Neuronal stem cell (in vitro differentiated cells): ENCODE measurements around the gene SGTA.
A peak's percentile ranks its signal among the peaks of the same experiment; 100 is the strongest.

Experiments used
- DNase-seq: peaks from one replicate; pipeline ENCODE4 v3.0.0-alpha.2; 2013; ENCODE audit warnings: low spot score
- H2AFZ ChIP-seq: one replicate; pipeline ENCODE4 v1.6.1; 2013; ENCODE audit warnings: mild to moderate bottlenecking, low read length, inconsistent platforms
- H2AK5ac ChIP-seq: 2 replicates; pipeline ENCODE4 v1.6.1; 2013; ENCODE audit warnings: low read depth, mild to moderate bottlenecking, inconsistent platforms, low read length, moderate library complexity, mixed read lengths
- H2BK120ac ChIP-seq: 2 replicates; pipeline ENCODE4 v1.6.1; 2013; ENCODE audit warnings: low read depth, mild to moderate bottlenecking, inconsistent platforms, low read length, moderate library complexity, mixed read lengths
- H2BK12ac ChIP-seq: one replicate; pipeline ENCODE4 v1.6.1; 2013; ENCODE audit warnings: low read length, inconsistent platforms
- H2BK15ac ChIP-seq: 2 replicates; pipeline ENCODE4 v1.6.1; 2013; ENCODE audit warnings: mild to moderate bottlenecking, low read length, inconsistent platforms, mixed read lengths
- H2BK5ac ChIP-seq: one replicate; pipeline ENCODE4 v1.6.1; 2013; ENCODE audit warnings: inconsistent platforms, mild to moderate bottlenecking, low read length, moderate library complexity
- H3K14ac ChIP-seq: one replicate; pipeline ENCODE4 v1.6.1; 2013; ENCODE audit warnings: low read length, inconsistent platforms
- H3K18ac ChIP-seq: 2 replicates; pipeline ENCODE4 v1.6.1; 2013; ENCODE audit warnings: low read length, inconsistent platforms
- H3K23ac ChIP-seq: 2 replicates; pipeline ENCODE4 v1.6.1; 2013; ENCODE audit warnings: low read depth, mild to moderate bottlenecking, mixed read lengths, low read length, inconsistent platforms; ENCODE audit not compliant: poor library complexity
- H3K27ac ChIP-seq: replicated peaks from 3 replicates; pipeline ENCODE4 v1.5.1; 2013; ENCODE audit warnings: low read length, inconsistent platforms
- H3K27me3 ChIP-seq, 3 experiments: 2 replicates each; pipeline ENCODE4 v1.6.1; 2013; ENCODE audit warnings: low read length in 3 of 3, mild to moderate bottlenecking in 2 of 3, inconsistent platforms in 1 of 3, low read depth in 1 of 3, mixed read lengths in 1 of 3, moderate library complexity in 1 of 3; ENCODE audit not compliant: control insufficient read depth in 3 of 3, insufficient read depth in 3 of 3
- H3K36me3 ChIP-seq, 2 donors: replicated peaks in 1 of 2; 2 replicates each; pipeline ENCODE4 v1.6.1; 2013; ENCODE audit warnings: low read length in 2 of 2; ENCODE audit not compliant: control insufficient read depth in 2 of 2, insufficient read depth in 2 of 2
- H3K4ac ChIP-seq: 2 replicates; pipeline ENCODE4 v1.6.1; 2013; ENCODE audit warnings: inconsistent platforms, mild to moderate bottlenecking, low read length, moderate library complexity
- H3K4me1 ChIP-seq, 2 donors: 1 replicate in 1 of 2; 2 replicates in 1 of 2; pipeline ENCODE4 v1.6.1; 2013; ENCODE audit warnings: low read length in 2 of 2, low read depth in 1 of 2; ENCODE audit not compliant: control insufficient read depth in 2 of 2, insufficient read depth in 1 of 2
- H3K4me2 ChIP-seq: one replicate; pipeline ENCODE4 v1.6.1; 2013; ENCODE audit warnings: mild to moderate bottlenecking, low read length, inconsistent platforms; ENCODE audit not compliant: insufficient read depth, poor library complexity, severe bottlenecking
- H3K4me3 ChIP-seq, 2 donors: 2 replicates each; pipeline ENCODE4 v1.5.1; 2013; ENCODE audit warnings: low read length in 2 of 2, mild to moderate bottlenecking in 2 of 2, inconsistent platforms in 1 of 2, moderate library complexity in 1 of 2
- H3K79me1 ChIP-seq: one replicate; pipeline ENCODE4 v1.6.1; 2013; ENCODE audit warnings: low read depth, mild to moderate bottlenecking, inconsistent platforms, low read length, moderate library complexity
- H3K9ac ChIP-seq: one replicate; pipeline ENCODE4 v1.6.1; 2013; ENCODE audit warnings: mild to moderate bottlenecking, low read depth, low read length, inconsistent platforms; ENCODE audit not compliant: poor library complexity
- H3K9me3 ChIP-seq, 2 donors: replicated peaks in 1 of 2; 2 replicates each; pipeline versions ENCODE3 to v1.6.1; 2013; ENCODE audit warnings: low read length in 2 of 2, mild to moderate bottlenecking in 2 of 2, inconsistent platforms in 1 of 2, low read depth in 1 of 2, mixed read lengths in 1 of 2, moderate library complexity in 1 of 2; ENCODE audit not compliant: control insufficient read depth in 2 of 2, insufficient read depth in 1 of 2
- H4K8ac ChIP-seq: one replicate; pipeline ENCODE4 v1.6.1; 2013; ENCODE audit warnings: low read depth, mild to moderate bottlenecking, inconsistent platforms, low read length, moderate library complexity
- H4K91ac ChIP-seq: one replicate; pipeline ENCODE4 v1.6.1; 2013; ENCODE audit warnings: low read length, low read depth, mild to moderate bottlenecking, inconsistent platforms; ENCODE audit not compliant: poor library complexity
- WGBS, 2 donors: extraction: QIAGEN DNeasy Blood & Tissue Kit; methylation state at CpG; one replicate each; pipeline ENCODE4 v1.1.7; 2013; ENCODE audit warnings: missing lambda C conversion rate in 2 of 2, mixed read lengths in 1 of 2; ENCODE audit not compliant: insufficient read length in 2 of 2, insufficient replicate concordance in 1 of 2; ENCODE audit errors: extremely low coverage in 2 of 2; 5-methylcytosine and 5-hydroxymethylcytosine counted together

The SGTA gene

GRCh38 chr19:2809387-2810140 lies 26.5 kb upstream of the SGTA start:
- Histone ChIP-seq H3K4me3 (no peak overlapping the region), H3K27ac (no peak overlapping the region), H3K4ac (no peak overlapping the region), H3K18ac (no peak overlapping the region), H3K36me3 (peaks cover 68 to 96% of the 10 kb centered on the region in 2 donors), H3K14ac (no peak overlapping the region), H4K8ac (no peak overlapping the region), H3K9ac (peak overlapping the region; percentile 44), H2AK5ac (no peak overlapping the region), H3K4me1 (no peaks in the 10 kb centered on the region), H3K27me3 (no peaks in the 10 kb centered on the region), H2AFZ (no peak overlapping the region), H3K4me2 (no peak overlapping the region), H3K79me1 (peaks cover 2% of the 10 kb centered on the region), H2BK15ac (no peak overlapping the region), H3K9me3 (no peaks in the 10 kb centered on the region), H3K23ac (peak overlapping the region; percentile 65), H4K91ac (no peak overlapping the region), H2BK12ac (peak overlapping the region; percentile 6), H2BK120ac (no peak overlapping the region), H2BK5ac (peak overlapping the region; percentile 13)
- DNase-seq = no peak
- WGBS, 2 donors = no CpG with 5 or more reads among the region's 37 CpGs

- no peak overlapping the region for H3K4me3 ChIP-seq
- H3K4ac ChIP-seq = no peak overlapping the region
- H3K9ac ChIP-seq = no peak overlapping the region
- no peak overlapping the region for H4K91ac ChIP-seq
- H2AFZ ChIP-seq = no peak overlapping the region
- no peak overlapping the region for H2BK15ac ChIP-seq
- H2AK5ac ChIP-seq = no peak overlapping the region
- peak overlapping the region; percentile 66 for H2BK5ac ChIP-seq
- H3K9me3 ChIP-seq = no peaks in the 10 kb centered on the region
- no peak overlapping the region for H3K4me2 ChIP-seq
- H2BK12ac ChIP-seq = no peak overlapping the region
- no peaks in the 10 kb centered on the region for H3K27me3 ChIP-seq
- no peak overlapping the region for H3K23ac ChIP-seq
- WGBS, 2 donors = no CpG with 5 or more reads among the region's 41 CpGs
- H3K36me3 ChIP-seq = peaks cover 68 to 96% of the 10 kb centered on the region in 2 donors
- DNase-seq = no peak
- no peak overlapping the region for H3K18ac ChIP-seq
- H2BK120ac ChIP-seq = no peak overlapping the region
- no peak overlapping the region for H4K8ac ChIP-seq
- H3K79me1 ChIP-seq = peaks cover 4% of the 10 kb centered on the region
- no peak overlapping the region for H3K27ac ChIP-seq
- no peaks in the 10 kb centered on the region for H3K4me1 ChIP-seq
- no peak overlapping the region for H3K14ac ChIP-seq
Measured at GRCh38 chr19:2808129-2808941, 25.3 kb upstream of the SGTA start.

GRCh38 chr19:2807379-2808128 lies 24.5 kb upstream of the SGTA start:
- DNase-seq = no peak
- Histone ChIP-seq H2BK15ac (no peak overlapping the region), H3K9ac (no peak overlapping the region), H4K8ac (peak overlapping the region; percentile 92), H3K27me3 (no peaks in the 10 kb centered on the region), H2BK12ac (no peak overlapping the region), H3K18ac (no peak overlapping the region), H3K27ac (no peak overlapping the region), H2AFZ (no peak overlapping the region), H3K9me3 (no peaks in the 10 kb centered on the region), H3K14ac (no peak overlapping the region), H3K79me1 (peaks cover 10% of the 10 kb centered on the region), H3K4ac (no peak overlapping the region), H3K4me2 (no peak overlapping the region), H3K4me3 (no peak overlapping the region), H2BK120ac (no peak overlapping the region), H2BK5ac (peak overlapping the region; percentile 66), H4K91ac (no peak overlapping the region), H3K4me1 (no peaks in the 10 kb centered on the region), H3K36me3 (peaks cover 74 to 96% of the 10 kb centered on the region in 2 donors), H2AK5ac (no peak overlapping the region), H3K23ac (no peak overlapping the region)
- WGBS, 2 donors = no CpG with 5 or more reads among the region's 56 CpGs
